Stimulated activated CD4-positive, alpha-beta T cell treated with anti-CD3 and anti-CD28 coated beads, Interleukin-15, amount 100 ng/mL, for 1 hour (primary cell): ENCODE data around the gene SRGAP3.
"Not testable (repeated sequence)": the region's sequence is repeated elsewhere in the genome, so short reads cannot be mapped to it uniquely, and the experiment has no call there.

ENCODE experiments used
- DNase-seq, 2 donors: peaks; one replicate each; pipeline ENCODE4 v3.0.0-alpha.2; 2020; ENCODE audit warnings: low read depth in 1 of 2, low spot score in 1 of 2

SRGAP3 gene

DNA sequence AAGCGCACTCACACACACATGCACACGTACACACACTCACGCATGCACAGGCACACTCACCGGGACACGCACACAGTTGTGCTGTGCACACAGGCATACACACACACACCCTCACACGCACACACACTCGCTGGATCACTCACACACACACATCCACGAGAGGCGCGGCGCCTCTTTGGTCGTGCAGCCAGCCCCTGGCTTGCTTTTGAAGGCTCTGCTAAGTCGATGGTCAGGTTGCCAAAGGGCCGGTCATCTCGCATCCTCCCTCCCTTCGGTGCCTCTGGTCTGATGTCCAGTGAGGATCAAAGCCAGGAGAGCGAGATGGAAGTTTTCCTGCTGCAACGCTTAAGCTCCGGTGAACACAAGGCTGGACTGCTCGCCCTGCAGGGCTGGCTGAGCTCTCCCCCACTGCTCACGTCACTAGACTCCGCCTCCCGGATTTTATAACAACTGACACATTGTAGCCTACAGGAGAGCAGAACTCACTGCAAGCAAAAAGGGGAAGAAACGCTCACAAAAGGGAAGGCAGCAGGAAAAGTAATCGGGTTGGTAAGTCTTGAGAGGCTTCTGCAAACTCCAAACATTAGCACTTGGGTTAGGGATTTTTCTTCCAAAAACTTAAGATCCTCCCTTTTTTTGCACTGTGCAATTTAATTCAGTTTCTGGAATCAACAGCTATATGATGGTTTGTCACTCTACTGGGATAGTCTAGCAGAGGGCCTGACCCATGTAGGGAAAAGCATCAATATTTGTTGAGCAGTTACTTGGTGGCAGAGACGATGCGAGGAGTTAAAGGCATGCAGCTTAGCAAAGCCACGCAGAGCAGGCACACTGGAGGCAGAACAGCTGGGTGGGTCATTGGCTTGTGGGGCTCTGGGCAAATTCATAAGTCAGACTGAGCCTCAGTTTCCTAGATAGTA is at the start of gene SRGAP3:
TSS of gene SRGAP3 (minus strand) at position 374 of the 920 bp plus-strand sequence. CDS start 695 bp downstream, outside the sequence.
- peak; percentile 31 to 46 for DNase-seq

DNA sequence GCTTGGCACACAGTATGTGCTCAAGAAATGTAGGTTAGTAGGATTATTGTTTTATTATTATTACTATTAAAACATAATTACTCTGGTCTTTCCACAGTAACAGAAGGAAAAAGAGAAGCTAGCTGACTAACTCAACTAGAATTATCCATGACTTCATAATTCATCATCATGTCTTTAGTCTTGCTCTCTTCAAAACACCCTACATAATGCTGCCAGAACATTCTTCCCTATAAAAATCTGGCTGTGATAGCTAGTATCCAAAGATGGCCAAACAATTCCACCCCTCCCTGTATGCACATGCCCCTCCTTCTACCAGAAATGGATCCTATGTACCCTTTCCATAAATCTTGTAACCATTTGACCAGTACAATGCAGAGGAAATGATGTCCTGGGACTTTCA is 48.8 kb upstream of the SRGAP3 start:
- no peak for DNase-seq

DNA sequence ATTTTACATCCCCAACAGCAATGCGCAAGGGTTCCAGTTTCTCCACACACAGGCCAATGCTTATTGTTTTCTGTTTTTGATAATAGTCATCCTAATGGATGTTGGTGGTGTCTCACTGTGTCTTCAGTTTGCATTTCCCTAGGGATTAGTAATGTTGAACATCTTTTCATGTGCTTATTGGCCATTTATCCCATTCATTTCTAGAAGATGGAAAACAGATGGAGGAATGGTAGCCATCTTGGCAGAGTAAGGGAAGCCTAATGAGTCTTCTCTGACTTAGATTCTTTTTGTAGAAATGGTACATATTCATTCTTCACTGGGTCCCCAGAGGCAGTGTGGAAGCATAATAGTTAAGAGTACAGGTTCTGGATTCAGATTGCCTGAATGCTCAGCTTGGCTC is 46.8 kb upstream of the SRGAP3 start:
- DNase-seq: no peak

DNA sequence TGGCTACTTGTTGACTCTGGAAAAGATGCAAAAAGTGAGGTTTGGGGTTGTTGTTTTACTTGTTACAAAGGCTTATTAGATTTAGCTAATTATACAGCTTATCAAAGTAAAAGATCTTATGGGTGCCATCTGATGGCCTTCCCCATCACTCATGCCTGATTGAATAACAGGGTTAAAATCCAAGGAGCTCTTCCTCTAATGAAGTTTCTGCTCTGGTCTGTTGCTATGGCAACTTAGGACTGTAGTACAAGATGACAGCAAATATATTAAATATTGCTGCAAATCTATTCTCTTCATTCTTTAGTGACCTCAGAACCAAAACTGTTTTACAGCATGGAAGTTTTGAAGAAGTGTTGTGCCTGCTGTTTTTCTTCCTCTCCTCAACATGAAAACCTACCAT is 45.6 kb upstream of the SRGAP3 start:
- DNase-seq: no peak

DNA sequence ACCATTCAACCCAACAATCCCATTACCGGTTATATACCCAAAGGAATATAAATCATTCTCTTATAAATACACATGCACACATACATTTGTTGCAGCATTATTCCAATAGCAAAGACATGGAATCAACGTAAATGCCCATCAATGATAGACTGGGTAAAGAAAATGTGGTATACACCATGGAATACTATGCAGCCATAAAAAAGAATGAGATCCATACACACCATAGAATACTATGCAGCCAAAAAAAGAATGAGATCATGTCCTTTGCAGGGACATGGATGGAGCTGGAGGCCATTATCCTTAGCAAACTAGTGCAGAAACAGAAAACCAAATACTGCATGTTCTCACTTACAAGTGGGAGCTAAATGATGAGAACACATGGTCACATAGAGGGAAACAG is 44.5 kb upstream of the SRGAP3 start:
- not testable (repeated sequence) for DNase-seq

DNA sequence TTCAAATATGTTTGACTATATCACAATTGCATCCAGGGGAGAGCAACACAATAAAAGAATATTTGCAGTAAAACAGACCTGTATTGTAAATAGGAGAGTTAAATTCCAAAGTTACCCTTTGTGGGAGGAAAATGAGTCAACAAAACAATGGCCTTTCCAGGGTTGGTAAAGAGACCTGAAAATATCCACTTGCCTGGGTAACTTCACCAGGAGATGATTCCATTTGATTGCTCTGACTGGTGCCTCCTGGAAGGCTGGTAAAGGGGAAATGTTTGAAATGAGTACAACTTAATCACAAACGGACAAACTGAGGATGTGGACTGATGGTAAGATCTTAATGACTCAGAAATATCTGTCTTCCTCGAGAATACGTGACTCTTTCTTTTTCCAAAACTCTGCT is 43.6 kb upstream of the SRGAP3 start:
- DNase-seq: no peak

DNA sequence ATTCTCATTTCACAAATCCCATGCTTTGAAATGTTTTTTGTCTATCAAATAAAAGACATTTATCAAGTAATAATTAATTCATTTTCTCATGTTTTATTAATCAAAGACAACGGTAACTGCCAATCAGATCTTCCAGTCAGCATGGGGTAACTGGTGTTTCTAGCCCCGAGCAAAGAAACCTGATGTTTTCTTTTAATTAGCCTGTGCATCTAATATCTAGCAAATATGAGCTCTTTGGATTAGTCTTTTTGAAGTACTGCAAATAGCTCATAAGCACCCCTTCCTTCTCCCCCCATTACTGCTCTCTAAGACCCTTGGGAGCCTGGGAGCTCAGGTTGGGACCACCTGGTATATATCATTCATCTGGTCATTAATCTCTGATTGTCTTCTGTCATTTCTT is 43.1 kb upstream of the SRGAP3 start:
- no peak for DNase-seq

DNA sequence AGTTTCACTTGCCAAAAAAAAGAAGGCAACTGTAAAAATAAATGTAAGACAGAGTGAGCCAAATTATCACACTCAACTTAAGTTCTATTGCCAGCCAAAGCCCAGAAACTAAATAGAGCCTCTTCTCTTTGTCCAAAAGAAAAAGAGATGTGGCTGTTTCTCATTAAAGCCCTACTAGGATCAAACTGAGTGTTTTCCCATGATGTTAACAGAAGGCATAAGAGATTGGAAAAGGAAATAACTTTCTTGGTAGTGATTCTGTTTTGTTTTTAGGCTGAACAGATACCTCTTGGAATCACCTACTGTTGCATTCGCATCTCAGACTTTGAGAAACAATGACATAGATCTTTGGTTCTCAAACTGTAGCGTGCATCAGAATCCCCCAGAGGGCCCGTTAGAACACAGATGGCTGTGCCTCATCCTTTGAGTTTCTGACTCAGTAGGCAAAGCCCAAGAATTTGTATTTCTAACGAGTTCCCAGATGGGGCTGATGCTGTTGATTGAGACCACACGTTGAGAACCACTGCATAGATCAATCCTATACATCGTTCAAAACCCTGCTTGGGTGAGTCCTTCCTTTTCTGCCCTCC is 42.5 kb upstream of the SRGAP3 start:
- DNase-seq: no peak

DNA sequence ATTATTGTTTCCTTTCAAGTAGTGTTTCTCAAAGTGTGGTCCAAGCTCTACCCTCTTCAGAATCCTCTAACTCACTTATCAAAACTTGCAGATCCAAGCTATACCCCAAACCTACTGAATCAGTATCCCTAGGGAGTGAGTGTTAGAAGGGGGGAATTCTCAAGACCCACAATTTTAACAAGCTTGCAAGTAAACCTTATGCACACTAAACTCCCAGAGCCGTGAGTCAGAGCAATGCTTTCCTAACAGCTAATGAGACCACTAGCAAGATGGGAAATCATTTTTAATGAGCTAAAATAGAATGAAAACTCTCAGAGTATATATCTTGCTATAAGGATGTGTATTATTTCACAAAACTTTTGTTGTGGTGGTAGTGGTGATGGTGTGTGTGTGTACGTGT is 41.1 kb upstream of the SRGAP3 start:
- no peak for DNase-seq

DNA sequence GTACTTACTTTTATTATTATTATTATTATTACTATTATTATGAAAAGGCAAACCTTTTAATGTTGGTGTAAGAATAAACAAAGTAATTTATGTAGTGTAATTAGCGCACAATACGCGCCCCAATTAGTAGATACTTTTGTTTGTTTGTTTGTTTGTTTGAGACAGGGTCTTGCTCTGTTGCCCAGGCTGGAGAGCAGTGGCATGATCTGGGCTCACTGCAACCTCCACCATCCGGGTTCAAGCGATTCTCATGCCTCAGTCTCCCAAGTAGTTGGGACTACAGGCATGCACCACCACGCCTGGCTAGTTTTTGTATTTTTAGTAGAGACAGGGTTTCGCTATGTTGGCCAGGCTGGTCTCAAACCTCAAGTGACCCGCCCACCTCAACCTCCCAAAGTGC is 32.1 kb upstream of the SRGAP3 start:
- not testable (repeated sequence) for DNase-seq

DNA sequence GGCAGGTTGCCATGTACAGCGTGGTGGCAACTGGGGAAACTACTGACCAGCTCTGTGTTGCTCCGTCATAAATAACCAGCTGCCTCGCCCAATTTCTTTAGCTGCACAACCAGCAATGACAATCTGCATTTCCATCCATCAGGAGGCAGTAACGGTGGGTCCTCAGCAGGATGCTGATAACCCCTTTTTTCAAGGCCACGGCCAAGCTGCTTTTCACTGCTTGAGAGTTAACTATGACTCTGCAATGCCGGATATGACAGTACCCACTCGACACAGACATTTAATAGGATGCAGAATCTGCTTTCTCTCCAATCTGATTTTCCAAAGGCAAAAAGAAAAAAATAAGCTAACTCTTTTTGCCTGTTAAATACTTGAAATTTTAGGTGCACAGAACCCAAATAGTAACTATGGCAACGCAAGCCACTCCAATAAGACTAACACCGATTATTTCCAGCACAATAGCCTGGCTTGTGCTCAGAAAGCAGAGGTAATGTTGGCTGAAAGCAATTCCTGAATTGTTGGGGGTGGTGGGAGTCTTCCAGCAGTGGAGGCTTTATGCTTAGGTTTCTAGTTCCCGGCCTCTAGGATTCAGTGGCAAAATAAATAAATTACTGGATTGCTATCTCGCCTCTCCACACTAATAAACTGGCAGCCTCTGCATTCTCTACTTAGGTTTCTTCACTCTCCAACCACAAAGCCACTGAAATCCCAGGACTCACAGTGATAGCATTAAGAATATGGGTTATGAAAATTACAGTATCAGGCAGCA is 31.2 kb upstream of the SRGAP3 start:
- no peak for DNase-seq

DNA sequence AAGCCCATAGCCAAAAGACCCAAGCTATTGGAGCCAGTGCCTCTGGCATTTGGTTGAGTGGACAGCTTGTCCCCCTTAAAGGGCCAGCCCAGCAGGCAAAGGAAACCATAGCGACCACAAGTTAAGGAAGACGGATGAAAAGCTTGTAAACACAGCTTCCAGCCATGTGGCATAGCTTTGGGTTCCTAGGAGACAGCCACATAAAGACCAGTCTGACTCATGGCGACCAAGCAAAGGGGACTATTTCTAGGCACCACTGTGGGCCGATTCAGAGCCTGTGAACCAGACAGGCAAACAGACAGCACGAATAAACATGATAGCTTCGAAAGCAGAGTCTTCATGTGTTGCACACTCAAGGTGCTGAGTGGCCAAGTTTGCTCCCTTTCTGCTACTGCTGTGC is 30.5 kb upstream of the SRGAP3 start:
- DNase-seq: no peak

DNA sequence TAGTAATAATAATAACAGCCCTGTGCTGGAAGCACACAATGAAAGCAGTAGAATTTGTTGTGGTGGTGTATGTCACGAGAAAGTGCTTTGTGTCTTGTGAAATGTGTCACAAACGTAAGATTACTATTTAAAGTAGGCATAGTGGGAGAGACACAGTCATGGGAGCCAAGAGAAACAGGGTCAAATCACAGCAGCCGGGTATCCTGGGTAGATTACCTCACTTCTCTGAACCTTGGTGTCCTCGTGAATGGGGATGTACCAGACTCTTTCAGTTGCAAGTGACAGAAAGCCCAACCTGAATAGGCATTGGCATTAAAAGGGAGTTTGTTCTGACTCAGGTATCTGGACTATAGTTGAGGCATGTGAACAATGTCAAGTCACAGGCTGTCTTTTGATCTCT is 29.1 kb upstream of the SRGAP3 start:
- no peak for DNase-seq

DNA sequence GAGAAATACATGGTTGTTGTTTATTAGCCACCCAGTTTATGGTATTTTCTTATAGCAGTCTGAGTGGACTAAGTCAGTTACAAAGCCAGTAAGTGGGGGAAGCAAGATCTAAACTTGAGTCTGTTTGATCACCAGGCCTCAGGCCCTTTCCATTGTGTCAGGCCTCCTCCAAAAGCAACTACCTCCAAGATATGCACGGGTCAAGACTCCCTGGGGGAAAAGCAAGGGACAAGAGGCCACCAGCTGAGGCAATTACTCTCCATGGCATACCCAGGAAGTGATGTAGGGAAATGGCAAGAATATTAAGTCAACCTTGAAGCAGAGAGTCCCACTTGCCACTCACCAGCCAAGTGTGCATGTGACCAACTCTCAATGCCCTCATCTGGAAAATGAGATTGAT is 28.6 kb upstream of the SRGAP3 start:
- no peak for DNase-seq

DNA sequence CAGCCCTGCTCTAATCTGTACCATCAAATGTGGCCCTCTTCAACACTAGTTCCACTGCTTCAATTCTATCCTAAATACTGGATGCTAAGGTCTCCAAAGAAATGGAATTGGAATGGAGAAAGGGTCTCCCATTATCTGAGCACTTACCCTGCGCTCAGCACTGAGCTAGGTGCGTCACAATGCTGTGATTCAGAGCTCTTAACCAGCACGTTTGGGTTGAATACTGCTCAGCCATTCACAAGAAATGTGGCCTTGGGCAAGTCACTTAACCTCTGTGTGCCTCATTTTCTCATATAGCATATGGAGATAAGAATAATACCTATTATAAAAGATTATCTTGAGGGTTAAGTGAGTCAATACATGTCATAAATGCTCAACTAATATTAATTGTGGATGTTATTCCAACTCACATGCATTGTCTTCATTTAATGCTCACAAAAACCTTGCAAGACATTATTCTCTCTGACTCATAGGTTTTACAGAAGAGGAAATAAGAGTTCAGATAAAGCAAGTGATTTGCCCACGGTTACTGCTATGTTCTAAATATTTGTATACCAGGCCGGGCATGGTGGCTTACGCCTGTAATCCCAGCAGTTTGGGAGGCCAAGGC is 27.4 kb upstream of the SRGAP3 start:
- no peak for DNase-seq

DNA sequence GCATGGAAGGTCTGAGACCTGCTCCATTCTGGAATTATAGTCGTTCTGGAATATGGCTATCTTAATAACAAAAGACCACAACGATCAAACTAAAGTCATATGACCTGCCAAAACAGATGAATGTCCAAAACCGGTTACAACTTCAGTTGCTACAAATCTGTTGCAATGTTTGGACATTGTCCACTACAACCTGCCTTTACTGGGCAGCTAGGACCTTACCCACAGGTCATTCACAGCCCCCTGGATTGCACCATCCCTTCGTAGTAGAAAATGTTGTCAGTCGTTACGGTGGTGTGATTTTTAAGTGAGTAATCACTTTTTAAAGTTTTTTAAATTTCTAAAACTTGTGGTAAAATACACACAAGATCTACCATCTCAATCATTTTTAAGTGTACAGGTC is 22.5 kb upstream of the SRGAP3 start:
- no peak for DNase-seq

DNA sequence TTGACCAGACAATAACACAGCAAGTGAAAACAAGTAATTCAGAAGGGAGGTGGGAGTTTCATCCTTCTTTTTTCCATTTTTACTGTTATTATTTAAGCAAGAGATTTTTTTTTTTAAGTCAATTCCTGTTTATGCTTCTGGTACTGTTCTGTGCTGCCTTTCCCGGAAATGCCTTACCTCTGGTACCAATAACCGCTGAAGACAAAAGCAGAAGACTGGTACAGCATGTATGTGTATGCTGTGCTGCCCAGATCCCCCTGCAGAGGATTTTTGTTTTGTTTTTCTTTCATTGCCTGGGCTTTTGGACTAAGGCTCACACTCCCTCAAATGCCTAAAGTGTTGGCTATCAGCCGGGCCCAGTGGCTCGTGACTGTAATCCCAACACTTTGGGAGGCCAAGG is 21.3 kb upstream of the SRGAP3 start:
- DNase-seq: no peak

DNA sequence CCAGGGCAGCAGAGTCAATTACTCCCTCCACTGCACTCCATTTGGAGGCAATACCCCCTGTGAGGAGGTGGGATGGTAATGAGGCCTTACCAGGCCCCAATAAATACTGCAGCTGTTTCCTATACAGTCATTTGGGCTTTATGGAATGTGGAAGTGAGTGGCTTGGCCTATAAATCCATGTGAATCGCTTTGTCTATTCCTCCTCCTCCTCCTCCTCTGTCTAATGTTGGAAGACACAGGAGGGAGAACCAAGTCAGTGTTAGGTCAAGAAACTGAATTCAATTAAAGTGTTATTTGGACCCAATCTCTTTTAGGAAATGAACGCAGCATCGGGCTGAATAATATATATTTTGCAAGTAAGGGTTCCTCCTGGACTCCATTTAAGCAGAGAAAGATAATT is 17.3 kb upstream of the SRGAP3 start:
- no peak for DNase-seq

DNA sequence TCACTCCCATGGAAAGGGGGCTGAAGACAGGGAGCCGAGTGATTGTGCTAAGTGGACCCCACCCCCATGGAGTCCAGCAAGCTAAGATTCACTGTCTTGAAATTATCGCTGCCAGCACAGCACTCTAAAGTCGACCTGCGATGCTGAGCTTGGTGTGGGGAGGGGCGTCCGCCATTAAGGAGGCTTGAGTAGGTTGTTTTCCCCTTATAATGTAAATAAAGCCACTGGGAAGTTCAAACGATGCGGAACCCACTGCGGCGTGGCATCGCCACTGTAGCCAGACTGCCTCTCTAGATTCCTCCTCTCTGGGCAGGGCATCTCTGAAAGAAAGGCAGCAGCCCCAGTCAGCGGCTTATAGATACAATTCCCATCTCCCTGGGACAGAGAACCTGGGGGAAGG is 10.9 kb upstream of the SRGAP3 start:
- no peak for DNase-seq

DNA sequence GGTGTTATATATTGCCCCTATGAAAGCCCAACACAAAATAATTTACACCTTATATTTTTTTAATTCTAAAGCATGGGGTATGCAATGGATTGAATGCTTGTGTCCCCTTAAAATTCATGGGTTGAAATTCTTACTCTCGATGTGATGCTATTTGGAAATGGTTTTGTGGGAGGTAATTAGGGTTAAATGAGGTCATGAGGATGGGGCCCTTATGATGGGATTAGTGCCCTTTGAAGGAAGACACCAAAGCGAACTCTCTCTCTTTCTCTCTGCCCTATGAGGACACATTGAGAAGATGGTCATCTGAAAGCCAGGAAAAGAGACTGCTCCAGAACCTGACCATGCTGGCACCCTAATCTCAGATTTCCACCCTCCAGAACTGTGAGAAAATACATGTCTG is 7.6 kb upstream of the SRGAP3 start:
- DNase-seq: no peak

DNA sequence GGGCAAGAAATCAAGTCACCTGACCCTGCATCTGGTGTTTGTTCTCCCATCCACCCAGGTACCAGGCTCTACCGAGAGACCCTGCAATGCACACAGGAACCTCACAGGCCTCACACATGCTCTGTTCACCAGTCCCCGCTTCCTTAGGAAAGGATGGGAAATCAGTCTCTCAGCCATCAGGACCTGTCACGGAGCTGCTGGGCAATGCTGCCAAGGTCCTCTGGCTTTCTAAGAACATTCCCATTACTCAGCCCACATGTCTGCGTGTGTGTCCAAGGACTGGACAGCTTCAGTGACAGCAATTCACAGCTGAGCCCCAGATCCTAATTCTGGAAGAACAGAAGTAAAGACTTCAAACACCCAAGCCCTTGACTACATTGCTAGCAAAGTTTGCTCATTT is 6.5 kb upstream of the SRGAP3 start:
- DNase-seq: no peak

DNA sequence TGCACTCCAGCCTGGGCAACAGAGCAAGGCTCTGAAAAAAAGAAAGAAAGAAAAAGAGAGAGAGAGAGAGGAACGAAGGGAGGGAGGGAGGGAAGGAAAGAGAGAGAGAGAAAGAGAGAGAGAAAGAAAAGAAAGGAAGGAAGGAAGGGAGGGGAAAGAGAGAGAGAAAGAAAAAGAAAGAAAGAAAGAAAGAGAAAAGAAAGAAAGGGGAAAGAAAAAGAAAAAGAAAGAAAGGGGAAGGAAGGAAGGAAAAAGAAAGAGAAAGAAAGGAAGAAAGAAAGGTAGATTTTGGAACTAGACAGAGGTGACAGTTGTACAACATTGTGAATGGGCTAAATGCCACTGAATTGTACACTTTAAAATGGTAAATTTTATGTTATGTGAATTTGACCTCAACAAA is 5.3 kb upstream of the SRGAP3 start:
- DNase-seq: no peak
